K562 (cell line): ENCODE data around the gene ARFRP1. TPM values are rescaled to one million over a fixed set of nuclear protein-coding genes. Genes with fewer than 3 reads are reported as not detected.

Experiments
- KAT7 ChIP-seq: sonication (generic); formaldehyde crosslinking; IDR thresholded peaks from 2 replicates; pipeline ENCODE4 v1.8.0; 2022; ENCODE audit warnings: missing genetic modification reagents, mild to moderate bottlenecking, borderline replicate concordance
- NRF1 ChIP-seq, 2 experiments: fragments of 450-650 bp; IDR thresholded peaks in 1 of 2; conservative IDR thresholded peaks in 1 of 2; 2 replicates each; pipeline ENCODE4 v1.6.1; 2014; ENCODE audit warnings: mild to moderate bottlenecking in 2 of 2
- SAFB ChIP-seq: fragments of 200-400 bp; formaldehyde crosslinking; IDR thresholded peaks from 2 replicates; pipeline ENCODE4 v1.6.1; 2017; ENCODE audit warnings: low read depth, low read length, borderline replicate concordance
- SP1 ChIP-seq: sonication (generic); formaldehyde crosslinking; IDR thresholded peaks from 2 replicates; pipeline ENCODE4 v1.8.1; 2022; ENCODE audit warnings: mild to moderate bottlenecking, missing genetic modification reagents
- TARDBP ChIP-seq: fragments of 450-650 bp; IDR thresholded peaks from 2 replicates; pipeline ENCODE4 v1.6.1; 2016
- polyA plus RNA-seq, 8 experiments: library from polyadenylated mRNA; depleted of rRNA in 4 of 8; stranded (reverse) in 5 of 8; unstranded in 3 of 8; fragments of >200 nt; fragmentation: Nextera tagmentation in 2 of 8; fragmentation: Illumina TruSeq in 1 of 8; extraction: Ambion mirVana in 2 of 8; extraction: Trizol in 1 of 8; gene quantifications; 2 replicates each; pipeline versions ENCODE4 v1.2.1 to v1.2.3, GENCODE V29; 2011 to 2014; ENCODE audit warnings: inconsistent platforms in 1 of 8, missing spikeins in 1 of 8
- total RNA-seq, 7 experiments: library from RNA; depleted of rRNA in 6 of 7; stranded (reverse); fragments of >200 nt in 6 of 7; fragmentation: Illumina TruSeq in 2 of 7; extraction: Trizol in 2 of 7; gene quantifications; 2 replicates each; pipeline versions ENCODE4 v1.2.1 to v1.2.3, GENCODE V29; 2011 to 2021; ENCODE audit warnings: low replicate concordance in 1 of 7
- TF ChIP-seq, protein P1 (sequence below): IDR thresholded peaks from 2 replicates; pipeline ENCODE4 v1.6.1; 2011; ENCODE audit warnings: borderline replicate concordance, low read depth, mild to moderate bottlenecking, moderate library complexity, low read length; ENCODE audit not compliant: insufficient read depth, poor library complexity, severe bottlenecking
- TF ChIP-seq, protein P2 (sequence below): sonication (generic); formaldehyde crosslinking; IDR thresholded peaks from 2 replicates; pipeline ENCODE4 v1.8.0; 2023; ENCODE audit warnings: mild to moderate bottlenecking, missing genetic modification reagents
- TF ChIP-seq, protein P3 (sequence below), 2 experiments: IDR thresholded peaks; 2 replicates each; pipeline ENCODE4 v1.6.1; 2011; ENCODE audit warnings: borderline replicate concordance in 1 of 2, control low read depth in 1 of 2, low read depth in 1 of 2, low read length in 1 of 2, mild to moderate bottlenecking in 1 of 2, mixed read lengths in 1 of 2, moderate library complexity in 1 of 2; ENCODE audit not compliant: insufficient read depth in 1 of 2, insufficient read length in 1 of 2, poor library complexity in 1 of 2, severe bottlenecking in 1 of 2; ENCODE audit errors: extremely low read depth in 1 of 2
- TF ChIP-seq, protein P4 (sequence below): fragments of 450-650 bp; IDR thresholded peaks from 2 replicates; pipeline ENCODE4 v1.6.1; 2016; ENCODE audit warnings: antibody characterized with exemption
- TF ChIP-seq, protein P5 (sequence below): sonication (generic); formaldehyde crosslinking; IDR thresholded peaks from 2 replicates; pipeline ENCODE4 v1.9.0; 2022; ENCODE audit warnings: mild to moderate bottlenecking, missing genetic modification reagents

The ARFRP1 gene
- total and polyA plus RNA-seq, 9 of the 15 experiments (the other 6 are each of a cell fraction or from before 2014, with no cell fraction given), result 2.2 to 78.9 (median 37.3) TPM

DNA sequence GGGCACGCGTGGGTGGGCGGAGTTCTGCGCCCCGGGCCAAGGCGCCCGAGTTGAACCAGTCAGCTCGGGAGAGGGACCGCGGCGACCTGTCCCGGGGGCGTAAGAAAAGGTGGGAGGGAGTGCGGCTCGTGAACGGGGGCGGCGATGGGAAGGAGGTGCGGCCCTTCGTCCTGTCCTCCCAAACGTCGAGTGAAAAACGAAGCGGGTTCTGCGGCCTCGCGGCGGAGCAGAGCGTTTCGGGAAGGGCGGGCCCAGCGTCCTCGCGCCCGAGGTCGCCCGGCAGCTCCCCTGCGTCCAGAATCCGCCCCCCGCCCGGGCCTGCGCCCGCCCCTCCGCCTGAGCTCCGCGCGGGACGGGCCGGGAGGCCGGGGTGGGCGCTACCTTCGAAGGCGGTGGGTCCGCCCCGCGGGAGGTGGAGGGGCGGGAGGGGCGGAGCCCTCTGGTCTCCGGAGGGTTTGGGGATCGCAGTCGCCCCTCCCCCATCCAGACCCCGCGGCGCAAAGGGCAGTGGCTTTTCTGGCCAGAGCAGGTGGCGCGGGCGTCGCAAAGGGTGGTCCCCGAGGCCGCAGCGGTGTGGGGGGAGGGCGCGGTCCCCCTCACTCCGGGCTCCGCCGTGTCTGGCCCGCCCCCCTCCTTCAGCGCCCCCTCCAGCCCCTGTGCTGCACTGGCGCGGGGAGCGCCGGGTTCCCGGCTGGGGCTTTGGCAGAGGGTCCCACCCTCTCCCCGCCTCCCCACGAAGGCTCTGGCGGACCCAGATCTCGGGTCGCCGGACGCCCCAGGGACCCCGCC, 55.4 kb downstream of the ARFRP1 start (continued):
- TF ChIP-seq, protein P1, sequence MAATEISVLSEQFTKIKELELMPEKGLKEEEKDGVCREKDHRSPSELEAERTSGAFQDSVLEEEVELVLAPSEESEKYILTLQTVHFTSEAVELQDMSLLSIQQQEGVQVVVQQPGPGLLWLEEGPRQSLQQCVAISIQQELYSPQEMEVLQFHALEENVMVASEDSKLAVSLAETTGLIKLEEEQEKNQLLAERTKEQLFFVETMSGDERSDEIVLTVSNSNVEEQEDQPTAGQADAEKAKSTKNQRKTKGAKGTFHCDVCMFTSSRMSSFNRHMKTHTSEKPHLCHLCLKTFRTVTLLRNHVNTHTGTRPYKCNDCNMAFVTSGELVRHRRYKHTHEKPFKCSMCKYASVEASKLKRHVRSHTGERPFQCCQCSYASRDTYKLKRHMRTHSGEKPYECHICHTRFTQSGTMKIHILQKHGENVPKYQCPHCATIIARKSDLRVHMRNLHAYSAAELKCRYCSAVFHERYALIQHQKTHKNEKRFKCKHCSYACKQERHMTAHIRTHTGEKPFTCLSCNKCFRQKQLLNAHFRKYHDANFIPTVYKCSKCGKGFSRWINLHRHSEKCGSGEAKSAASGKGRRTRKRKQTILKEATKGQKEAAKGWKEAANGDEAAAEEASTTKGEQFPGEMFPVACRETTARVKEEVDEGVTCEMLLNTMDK, result peak; percentile 35
- TF ChIP-seq, protein P2, sequence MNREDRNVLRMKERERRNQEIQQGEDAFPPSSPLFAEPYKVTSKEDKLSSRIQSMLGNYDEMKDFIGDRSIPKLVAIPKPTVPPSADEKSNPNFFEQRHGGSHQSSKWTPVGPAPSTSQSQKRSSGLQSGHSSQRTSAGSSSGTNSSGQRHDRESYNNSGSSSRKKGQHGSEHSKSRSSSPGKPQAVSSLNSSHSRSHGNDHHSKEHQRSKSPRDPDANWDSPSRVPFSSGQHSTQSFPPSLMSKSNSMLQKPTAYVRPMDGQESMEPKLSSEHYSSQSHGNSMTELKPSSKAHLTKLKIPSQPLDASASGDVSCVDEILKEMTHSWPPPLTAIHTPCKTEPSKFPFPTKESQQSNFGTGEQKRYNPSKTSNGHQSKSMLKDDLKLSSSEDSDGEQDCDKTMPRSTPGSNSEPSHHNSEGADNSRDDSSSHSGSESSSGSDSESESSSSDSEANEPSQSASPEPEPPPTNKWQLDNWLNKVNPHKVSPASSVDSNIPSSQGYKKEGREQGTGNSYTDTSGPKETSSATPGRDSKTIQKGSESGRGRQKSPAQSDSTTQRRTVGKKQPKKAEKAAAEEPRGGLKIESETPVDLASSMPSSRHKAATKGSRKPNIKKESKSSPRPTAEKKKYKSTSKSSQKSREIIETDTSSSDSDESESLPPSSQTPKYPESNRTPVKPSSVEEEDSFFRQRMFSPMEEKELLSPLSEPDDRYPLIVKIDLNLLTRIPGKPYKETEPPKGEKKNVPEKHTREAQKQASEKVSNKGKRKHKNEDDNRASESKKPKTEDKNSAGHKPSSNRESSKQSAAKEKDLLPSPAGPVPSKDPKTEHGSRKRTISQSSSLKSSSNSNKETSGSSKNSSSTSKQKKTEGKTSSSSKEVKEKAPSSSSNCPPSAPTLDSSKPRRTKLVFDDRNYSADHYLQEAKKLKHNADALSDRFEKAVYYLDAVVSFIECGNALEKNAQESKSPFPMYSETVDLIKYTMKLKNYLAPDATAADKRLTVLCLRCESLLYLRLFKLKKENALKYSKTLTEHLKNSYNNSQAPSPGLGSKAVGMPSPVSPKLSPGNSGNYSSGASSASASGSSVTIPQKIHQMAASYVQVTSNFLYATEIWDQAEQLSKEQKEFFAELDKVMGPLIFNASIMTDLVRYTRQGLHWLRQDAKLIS (CRISPR knock-in tag), result no peak
- TF ChIP-seq KAT7 (CRISPR knock-in tag), result peak; percentile 20; the same call in 1 of the 2 replicates
- TF ChIP-seq, protein P3, sequence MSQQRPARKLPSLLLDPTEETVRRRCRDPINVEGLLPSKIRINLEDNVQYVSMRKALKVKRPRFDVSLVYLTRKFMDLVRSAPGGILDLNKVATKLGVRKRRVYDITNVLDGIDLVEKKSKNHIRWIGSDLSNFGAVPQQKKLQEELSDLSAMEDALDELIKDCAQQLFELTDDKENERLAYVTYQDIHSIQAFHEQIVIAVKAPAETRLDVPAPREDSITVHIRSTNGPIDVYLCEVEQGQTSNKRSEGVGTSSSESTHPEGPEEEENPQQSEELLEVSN (IDR thresholded peaks at IDR 0.05; ENCODE audit: borderline replicate concordance in 1 of 2, extremely low read depth in 1 of 2, insufficient read depth in 1 of 2, insufficient read length in 1 of 2, low read depth in 1 of 2, low read length in 1 of 2, poor library complexity in 1 of 2, severe bottlenecking in 1 of 2), result peak; percentile 50 to 78
- TF ChIP-seq SP1 (CRISPR knock-in tag), result 0 out of 2 replicates have a peak, but pooled peaks have one; percentile 37
- TF ChIP-seq NRF1 (conservative IDR thresholded peaks at IDR 0.05 in 1 of 2, IDR thresholded peaks at IDR 0.05 in 1 of 2), result peak in 1 of 2 experiments; percentile 38; a peak in 2 of 4 replicates
- TF ChIP-seq SAFB, result 0 out of 2 replicates have a peak, but pooled peaks have one; percentile 59
- TF ChIP-seq, protein P4, sequence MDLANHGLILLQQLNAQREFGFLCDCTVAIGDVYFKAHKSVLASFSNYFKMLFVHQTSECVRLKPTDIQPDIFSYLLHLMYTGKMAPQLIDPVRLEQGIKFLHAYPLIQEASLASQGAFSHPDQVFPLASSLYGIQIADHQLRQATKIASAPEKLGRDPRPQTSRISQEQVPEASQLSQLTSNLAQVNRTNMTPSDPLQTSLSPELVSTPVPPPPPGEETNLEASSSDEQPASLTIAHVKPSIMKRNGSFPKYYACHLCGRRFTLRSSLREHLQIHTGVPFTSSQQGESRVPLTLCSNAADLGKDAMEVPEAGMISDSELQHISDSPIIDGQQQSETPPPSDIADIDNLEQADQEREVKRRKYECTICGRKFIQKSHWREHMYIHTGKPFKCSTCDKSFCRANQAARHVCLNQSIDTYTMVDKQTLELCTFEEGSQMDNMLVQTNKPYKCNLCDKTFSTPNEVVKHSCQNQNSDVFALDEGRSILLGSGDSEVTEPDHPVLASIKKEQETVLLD, result 0 out of 2 replicates have a peak, but pooled peaks have one; percentile 11
- TF ChIP-seq, protein P5, sequence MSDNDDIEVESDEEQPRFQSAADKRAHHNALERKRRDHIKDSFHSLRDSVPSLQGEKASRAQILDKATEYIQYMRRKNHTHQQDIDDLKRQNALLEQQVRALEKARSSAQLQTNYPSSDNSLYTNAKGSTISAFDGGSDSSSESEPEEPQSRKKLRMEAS, result peak; percentile 71
- TF ChIP-seq TARDBP, result no peak
